CD14-positive monocyte (primary cell): ENCODE results near the gene PDLIM5. TPM values are rescaled to one million over a fixed set of nuclear protein-coding genes. Genes with fewer than 3 reads are reported as not detected.

Experiments
- DNase-seq, 3 donors: peaks; one replicate each; pipeline ENCODE4 v3.0.0-alpha.2; 2011 to 2022
- H2AFZ ChIP-seq: 2 replicates; pipeline ENCODE4 v1.6.0; 2012; ENCODE audit warnings: mild to moderate bottlenecking, low read depth, low read length, inconsistent platforms; ENCODE audit not compliant: insufficient read depth, poor library complexity, severe bottlenecking
- H3K27ac ChIP-seq, 2 donors: 1 replicate in 1 of 2; 2 replicates in 1 of 2; pipeline ENCODE4 v1.5.1; 2012 to 2013; ENCODE audit warnings: low read length in 2 of 2, control low read depth in 1 of 2, inconsistent platforms in 1 of 2, low read depth in 1 of 2, mild to moderate bottlenecking in 1 of 2
- H3K27me3 ChIP-seq, 2 donors: one replicate each; pipeline versions ENCODE4 v1.6.0 to v1.6.1; 2011 to 2013; ENCODE audit warnings: low read length in 2 of 2; ENCODE audit not compliant: control insufficient read depth in 2 of 2, insufficient read depth in 2 of 2
- H3K36me3 ChIP-seq, 2 donors: replicated peaks in 1 of 2; 1 replicate in 1 of 2; 2 replicates in 1 of 2; pipeline versions ENCODE4 v1.5.1 to v1.6.1; 2012 to 2013; ENCODE audit warnings: low read length in 2 of 2, control low read depth in 1 of 2, inconsistent platforms in 1 of 2, mild to moderate bottlenecking in 1 of 2; ENCODE audit not compliant: insufficient read depth in 2 of 2, control insufficient read depth in 1 of 2
- H3K4me1 ChIP-seq, 2 donors: 1 replicate in 1 of 2; 2 replicates in 1 of 2; pipeline versions ENCODE4 v1.5.1 to v1.6.1; 2012 to 2013; ENCODE audit warnings: low read length in 2 of 2, control low read depth in 1 of 2, inconsistent platforms in 1 of 2, mild to moderate bottlenecking in 1 of 2, moderate library complexity in 1 of 2; ENCODE audit not compliant: insufficient read depth in 2 of 2, control insufficient read depth in 1 of 2
- H3K4me2 ChIP-seq: replicated peaks from 2 replicates; pipeline ENCODE3; 2012; ENCODE audit warnings: low read length, moderate library complexity, mild to moderate bottlenecking; ENCODE audit not compliant: poor library complexity, severe bottlenecking; ENCODE audit errors: extremely low read depth
- H3K4me3 ChIP-seq, 3 experiments: fragments of 200-600 bp in 1 of 3; sonication (generic) in 1 of 3; replicated peaks in 1 of 3; 1 replicate in 2 of 3; 2 replicates in 1 of 3; pipeline ENCODE4 v1.5.1; 2011 to 2013; ENCODE audit warnings: low read length in 3 of 3, mild to moderate bottlenecking in 3 of 3, control low read depth in 2 of 3, low read depth in 2 of 3, inconsistent platforms in 1 of 3, moderate library complexity in 1 of 3
- H3K79me2 ChIP-seq: 2 replicates; pipeline ENCODE4 v1.6.0; 2012; ENCODE audit warnings: mild to moderate bottlenecking, control low read depth, inconsistent platforms, low read length, moderate library complexity; ENCODE audit not compliant: insufficient read depth
- H3K9ac ChIP-seq: 2 replicates; pipeline ENCODE4 v1.6.0; 2017; ENCODE audit warnings: low read length, mild to moderate bottlenecking; ENCODE audit not compliant: insufficient read depth, poor library complexity, severe bottlenecking
- H3K9me3 ChIP-seq, 2 donors: replicated peaks in 1 of 2; 1 replicate in 1 of 2; 2 replicates in 1 of 2; pipeline versions ENCODE4 v1.5.1 to v1.6.1; 2012 to 2013; ENCODE audit warnings: low read length in 2 of 2, control low read depth in 1 of 2; ENCODE audit not compliant: control insufficient read depth in 1 of 2, insufficient read depth in 1 of 2
- H4K20me1 ChIP-seq: 2 replicates; pipeline ENCODE4 v1.6.0; 2012; ENCODE audit warnings: mild to moderate bottlenecking, low read length, control low read depth, moderate library complexity; ENCODE audit not compliant: insufficient read depth
- H3K27ac Mint-ChIP-seq, 7 donors: one replicate each; pipeline ENCODE4 v1.8.0; 2020; ENCODE audit warnings: mild to moderate bottlenecking in 7 of 7, mixed read lengths in 7 of 7, moderate library complexity in 6 of 7, inconsistent platforms in 2 of 7
- H3K27me3 Mint-ChIP-seq, 3 donors: one replicate each; pipeline ENCODE4 v1.8.0; 2021 to 2022; ENCODE audit warnings: low read depth in 3 of 3, mild to moderate bottlenecking in 3 of 3, mixed read lengths in 3 of 3, moderate library complexity in 3 of 3, inconsistent platforms in 1 of 3
- H3K36me3 Mint-ChIP-seq, 2 donors: one replicate each; pipeline ENCODE4 v1.8.0; 2020; ENCODE audit warnings: mixed read lengths in 2 of 2, inconsistent platforms in 1 of 2, mild to moderate bottlenecking in 1 of 2
- H3K4me1 Mint-ChIP-seq: one replicate; pipeline ENCODE4 v1.8.0; 2020; ENCODE audit warnings: mild to moderate bottlenecking, mixed read lengths
- H3K4me3 Mint-ChIP-seq, 2 donors: one replicate each; pipeline ENCODE4 v1.8.0; 2020; ENCODE audit warnings: mild to moderate bottlenecking in 2 of 2, mixed read lengths in 2 of 2, moderate library complexity in 1 of 2
- H3K9me3 Mint-ChIP-seq, 7 donors: one replicate each; pipeline ENCODE4 v1.8.0; 2020 to 2022; ENCODE audit warnings: mixed read lengths in 7 of 7, mild to moderate bottlenecking in 6 of 7, moderate library complexity in 6 of 7, inconsistent platforms in 2 of 7
- WGBS: methylation state at CpG from one replicate; pipeline ENCODE4 v1.1.5; 2013; ENCODE audit warnings: missing lambda C conversion rate; ENCODE audit not compliant: insufficient coverage; 5-methylcytosine and 5-hydroxymethylcytosine counted together
- intact Hi-C, 2 donors: fragments of 100-400 bp; cut with micrococcal nuclease; formaldehyde crosslinking; loops; one replicate each; pipeline versions ENCODE4 v1.15.0 to v1.15.1; 2023
- polyA plus RNA-seq, 3 donors: library from polyadenylated mRNA; depleted of rRNA in 1 of 3; unstranded in 2 of 3; stranded (reverse) in 1 of 3; fragments of 300-500 nt in 2 of 3; fragments of >200 nt in 1 of 3; fragmentation: Illumina TruSeq in 2 of 3; gene quantifications; 1 replicate in 2 of 3; 2 replicates in 1 of 3; pipeline ENCODE4 v1.2.3, GENCODE V29; 2012 to 2021
- TF ChIP-seq, protein P1 (sequence below): fragments of 200-600 bp; IDR thresholded peaks from one replicate; pipeline ENCODE4 v1.8.0; 2022; ENCODE audit warnings: antibody characterized with exemption, mild to moderate bottlenecking

Gene PDLIM5
- polyA plus RNA-seq, 3 donors, result 75.3 to 105 (median 80.9) TPM

DNA sequence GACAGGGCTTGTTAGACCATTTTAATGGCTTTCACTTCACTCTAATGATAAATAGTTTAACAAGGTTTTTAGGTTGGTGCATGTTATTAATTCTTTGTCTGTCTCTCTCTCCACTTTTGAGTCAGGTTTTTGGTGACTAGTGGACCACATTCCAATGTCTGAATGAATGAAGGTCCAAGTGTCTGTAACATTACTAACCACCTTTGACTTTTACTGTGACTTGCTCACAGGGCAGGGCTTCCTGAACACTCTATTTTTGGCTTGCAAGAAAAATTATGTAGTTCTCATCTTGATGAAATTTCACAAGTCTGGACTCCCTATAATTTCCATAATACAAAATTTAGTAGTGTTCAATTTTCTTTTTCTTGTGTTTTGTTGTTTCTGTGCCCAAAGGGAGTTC is 227.2 kb downstream of the PDLIM5 start:
- Histone ChIP-seq H3K27ac (no peak overlapping the region), H4K20me1 (no peaks in the 10 kb centered on the region), H3K4me1 (no peaks in the 10 kb centered on the region), H2AFZ (no peak overlapping the region), H3K4me2 (no peak overlapping the region), H3K9me3 (peaks cover 0 to 3% of the 10 kb centered on the region in 2 donors), H3K36me3 (no peaks in the 10 kb centered on the region), H3K27me3 (no peaks in the 10 kb centered on the region), H3K79me2 (no peaks in the 10 kb centered on the region), H3K9ac (no peak overlapping the region), H3K4me3 (no peak overlapping the region)
- peaks cover 0 to 11% (median 2%) of the 10 kb centered on the region in 7 donors for H3K9me3 Mint-ChIP-seq
- H3K4me1 Mint-ChIP-seq, result no peaks in the 10 kb centered on the region
- DNase-seq, result no peak
- no peak overlapping the region for H3K27ac Mint-ChIP-seq
- no peak overlapping the region for H3K4me3 Mint-ChIP-seq
- H3K36me3 Mint-ChIP-seq, result no peaks in the 10 kb centered on the region
- TF ChIP-seq, protein P1, sequence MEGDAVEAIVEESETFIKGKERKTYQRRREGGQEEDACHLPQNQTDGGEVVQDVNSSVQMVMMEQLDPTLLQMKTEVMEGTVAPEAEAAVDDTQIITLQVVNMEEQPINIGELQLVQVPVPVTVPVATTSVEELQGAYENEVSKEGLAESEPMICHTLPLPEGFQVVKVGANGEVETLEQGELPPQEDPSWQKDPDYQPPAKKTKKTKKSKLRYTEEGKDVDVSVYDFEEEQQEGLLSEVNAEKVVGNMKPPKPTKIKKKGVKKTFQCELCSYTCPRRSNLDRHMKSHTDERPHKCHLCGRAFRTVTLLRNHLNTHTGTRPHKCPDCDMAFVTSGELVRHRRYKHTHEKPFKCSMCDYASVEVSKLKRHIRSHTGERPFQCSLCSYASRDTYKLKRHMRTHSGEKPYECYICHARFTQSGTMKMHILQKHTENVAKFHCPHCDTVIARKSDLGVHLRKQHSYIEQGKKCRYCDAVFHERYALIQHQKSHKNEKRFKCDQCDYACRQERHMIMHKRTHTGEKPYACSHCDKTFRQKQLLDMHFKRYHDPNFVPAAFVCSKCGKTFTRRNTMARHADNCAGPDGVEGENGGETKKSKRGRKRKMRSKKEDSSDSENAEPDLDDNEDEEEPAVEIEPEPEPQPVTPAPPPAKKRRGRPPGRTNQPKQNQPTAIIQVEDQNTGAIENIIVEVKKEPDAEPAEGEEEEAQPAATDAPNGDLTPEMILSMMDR, result no peak
- intact Hi-C loops, result no loop called here
- peaks cover 2 to 3% (median 2%) of the 10 kb centered on the region in 3 donors for H3K27me3 Mint-ChIP-seq

DNA sequence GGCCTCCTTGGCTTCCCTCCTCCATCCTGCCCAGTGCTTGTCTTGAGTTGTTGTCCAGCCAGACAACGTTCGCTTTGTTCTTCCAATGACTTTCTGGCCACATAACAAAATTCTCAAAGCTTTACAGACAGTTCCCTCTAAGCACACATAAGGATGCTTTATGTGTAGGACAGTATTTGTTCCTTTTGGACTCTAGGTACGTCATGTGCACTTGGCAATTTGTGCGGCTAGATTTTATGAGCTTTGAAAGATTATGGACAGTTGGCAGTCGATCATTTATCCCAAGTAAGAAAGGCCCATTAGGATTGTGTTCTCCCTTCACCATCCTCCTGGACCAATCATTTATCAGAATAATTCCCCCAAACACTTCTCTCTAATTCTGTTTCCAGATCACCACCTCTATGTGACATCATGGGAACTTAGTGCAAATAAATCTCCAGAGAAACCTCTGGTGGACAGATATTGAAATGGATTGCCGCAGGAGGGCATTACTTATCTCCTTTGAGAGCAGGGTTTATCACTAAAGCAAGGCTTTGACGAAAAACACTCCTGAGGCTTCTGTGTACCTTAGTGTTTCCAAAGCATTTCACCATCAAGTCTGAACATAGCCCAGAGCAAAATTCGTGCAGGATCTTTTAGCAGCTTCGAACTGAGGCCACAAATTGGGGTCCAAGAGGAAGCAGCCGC is 228.6 kb downstream of the PDLIM5 start:
- H2AFZ ChIP-seq, result no peak overlapping the region
- peaks cover 0 to 11% (median 2%) of the 10 kb centered on the region in 7 donors for H3K9me3 Mint-ChIP-seq
- 95% methylated on average over 2 of the region's 10 CpGs for WGBS
- no peak overlapping the region for H3K9ac ChIP-seq
- no peaks in the 10 kb centered on the region for H3K27me3 ChIP-seq
- H3K4me3 Mint-ChIP-seq, result no peak overlapping the region
- peaks cover 0 to 3% (median 2%) of the 10 kb centered on the region in 3 donors for H3K27me3 Mint-ChIP-seq
- no peaks in the 10 kb centered on the region for H3K4me1 Mint-ChIP-seq
- H3K4me3 ChIP-seq, result no peak overlapping the region
- H3K27ac Mint-ChIP-seq, result no peak overlapping the region
- H3K4me1 ChIP-seq, result no peaks in the 10 kb centered on the region
- H3K36me3 Mint-ChIP-seq, result no peaks in the 10 kb centered on the region
- DNase-seq, result no peak
- no peaks in the 10 kb centered on the region for H3K36me3 ChIP-seq
- TF ChIP-seq, protein P1, result no peak
- H3K79me2 ChIP-seq, result no peaks in the 10 kb centered on the region
- no peak overlapping the region for H3K27ac ChIP-seq
- no peaks in the 10 kb centered on the region for H4K20me1 ChIP-seq
- no peak overlapping the region for H3K4me2 ChIP-seq
- peaks cover 0 to 3% of the 10 kb centered on the region in 2 donors for H3K9me3 ChIP-seq
- intact Hi-C loops, result no loop called here
